Glutamatergic neuron (in vitro differentiated cells): ENCODE measurements around the gene DAPL1. TPM values are rescaled to one million over a fixed set of nuclear protein-coding genes. Genes with fewer than 3 reads are reported as not detected.
A peak's percentile ranks its signal among the peaks of the same experiment; 100 is the strongest.

ENCODE experiments used
- DNase-seq: peaks from one replicate; pipeline ENCODE4 v3.0.0; 2022
- H3K27ac Mint-ChIP-seq: one replicate; pipeline ENCODE4 v1.8.0; 2020; ENCODE audit warnings: mild to moderate bottlenecking, mixed read lengths, inconsistent platforms; ENCODE audit not compliant: unreplicated experiment
- H3K27me3 Mint-ChIP-seq: one replicate; pipeline ENCODE4 v1.8.0; 2020; ENCODE audit warnings: mild to moderate bottlenecking, moderate library complexity, mixed read lengths, inconsistent platforms; ENCODE audit not compliant: unreplicated experiment
- H3K36me3 Mint-ChIP-seq: one replicate; pipeline ENCODE4 v1.8.0; 2020; ENCODE audit warnings: mild to moderate bottlenecking, mixed read lengths, inconsistent platforms; ENCODE audit not compliant: unreplicated experiment
- H3K4me1 Mint-ChIP-seq: one replicate; pipeline ENCODE4 v1.8.0; 2020; ENCODE audit warnings: mild to moderate bottlenecking, low read depth, mixed read lengths, inconsistent platforms; ENCODE audit not compliant: unreplicated experiment
- H3K4me3 Mint-ChIP-seq: one replicate; pipeline ENCODE4 v1.8.0; 2020; ENCODE audit warnings: mild to moderate bottlenecking, mixed read lengths, inconsistent platforms; ENCODE audit not compliant: unreplicated experiment
- H3K9me3 Mint-ChIP-seq: one replicate; pipeline ENCODE4 v1.8.0; 2020; ENCODE audit warnings: mild to moderate bottlenecking, moderate library complexity, mixed read lengths, inconsistent platforms; ENCODE audit not compliant: unreplicated experiment
- CTCF ChIP-seq: fragments of 200-600 bp; sonication (generic); IDR thresholded peaks from one replicate; pipeline ENCODE4 v1.5.0; 2021; ENCODE audit not compliant: partially characterized antibody, unreplicated experiment
- total RNA-seq: library from RNA; stranded (reverse); fragmentation: NEBNext Ultra II Directional; extraction: Animal tissue kit (Norgen Biotek cat#: 25700); gene quantifications from one replicate; pipeline ENCODE4 v1.2.1, GENCODE V29; 2021; ENCODE audit not compliant: unreplicated experiment

The DAPL1 gene
- total RNA-seq, 1 donor from 2014 or later: not detected

- Mint-ChIP-seq H3K4me3 (no peak overlapping the region), H3K36me3 (no peaks in the 10 kb centered on the region), H3K27me3 (no peaks in the 10 kb centered on the region), H3K9me3 (no peaks in the 10 kb centered on the region), H3K27ac (peak overlapping the region; percentile 48), H3K4me1 (peaks cover 5% of the 10 kb centered on the region)
- DNase-seq: no peak
- no peak for TF ChIP-seq CTCF
These were observed 18.0 kb upstream of the DAPL1 start for GRCh38 chr2:158777077-158777476.

GRCh38 chr2:158778243-158778642, 16.9 kb upstream of the DAPL1 start:
- H3K27ac Mint-ChIP-seq: no peak overlapping the region
- peaks cover 5% of the 10 kb centered on the region for H3K4me1 Mint-ChIP-seq
- no peaks in the 10 kb centered on the region for H3K36me3 Mint-ChIP-seq
- no peak for TF ChIP-seq CTCF
- H3K27me3 Mint-ChIP-seq: no peaks in the 10 kb centered on the region
- DNase-seq: no peak
- peaks cover 2% of the 10 kb centered on the region for H3K9me3 Mint-ChIP-seq
- H3K4me3 Mint-ChIP-seq: no peak overlapping the region

- Mint-ChIP-seq H3K27me3 (no peaks in the 10 kb centered on the region), H3K4me1 (peaks cover 7% of the 10 kb centered on the region), H3K27ac (no peak overlapping the region), H3K9me3 (peaks cover 2% of the 10 kb centered on the region), H3K4me3 (no peak overlapping the region), H3K36me3 (no peaks in the 10 kb centered on the region)
- DNase-seq: no peak
- TF ChIP-seq CTCF: no peak
These were observed 15.5 kb upstream of the DAPL1 start for GRCh38 chr2:158779621-158780020.

GRCh38 chr2:158781353-158781961, 13.7 kb upstream of the DAPL1 start:
- no peak overlapping the region for H3K27ac Mint-ChIP-seq

GRCh38 chr2:158782136-158782535, 13.0 kb upstream of the DAPL1 start:
- no peaks in the 10 kb centered on the region for H3K36me3 Mint-ChIP-seq
- no peak overlapping the region for H3K4me3 Mint-ChIP-seq
- peaks cover 7% of the 10 kb centered on the region for H3K4me1 Mint-ChIP-seq
- H3K9me3 Mint-ChIP-seq: peaks cover 2% of the 10 kb centered on the region
- DNase-seq: no peak
- no peaks in the 10 kb centered on the region for H3K27me3 Mint-ChIP-seq
- no peak for TF ChIP-seq CTCF
- H3K27ac Mint-ChIP-seq: no peak overlapping the region

More at GRCh38 chr2:158781353-158781961, 13.7 kb upstream of the DAPL1 start:
- Mint-ChIP-seq H3K27me3 (no peaks in the 10 kb centered on the region), H3K4me1 (peaks cover 7% of the 10 kb centered on the region), H3K36me3 (no peaks in the 10 kb centered on the region), H3K9me3 (peaks cover 2% of the 10 kb centered on the region), H3K4me3 (no peak overlapping the region)
- DNase-seq: no peak
- no peak for TF ChIP-seq CTCF
